ENCODE results near the gene AKAP6. TPM values are rescaled to one million over a fixed set of nuclear protein-coding genes. Genes with fewer than 3 reads are reported as not detected.
"Not testable (repeated sequence)": the region's sequence is repeated elsewhere in the genome, so short reads cannot be mapped to it uniquely, and the experiment has no call there.

The AKAP6 gene
- total RNA-seq, 1 donor from 2014 or later = 180 TPM

DNA sequence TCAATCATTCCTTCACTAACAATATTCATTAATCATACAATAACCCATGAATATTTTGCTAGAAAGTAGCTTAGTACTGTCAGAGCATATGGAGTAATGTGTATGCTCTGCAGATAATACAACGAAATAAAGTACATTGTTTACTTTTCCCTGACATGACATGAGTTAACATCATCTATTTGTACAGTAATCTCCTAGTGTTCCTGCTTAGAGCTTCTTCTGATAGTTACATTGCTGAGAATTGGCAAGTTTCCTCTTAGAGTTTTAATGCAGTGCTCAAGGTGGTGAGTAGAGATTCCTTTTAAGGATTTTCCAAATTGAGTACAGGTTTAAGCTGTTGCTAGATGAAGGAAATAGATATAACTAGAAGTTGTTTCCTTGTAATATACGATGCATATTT, 445.1 kb downstream of the AKAP6 start:
- ATAC-seq (ENCODE audit: poor library complexity) (no peak), DNase-seq (no peak)
- intact Hi-C loops (cut with DNase I) = no loop called here

DNA sequence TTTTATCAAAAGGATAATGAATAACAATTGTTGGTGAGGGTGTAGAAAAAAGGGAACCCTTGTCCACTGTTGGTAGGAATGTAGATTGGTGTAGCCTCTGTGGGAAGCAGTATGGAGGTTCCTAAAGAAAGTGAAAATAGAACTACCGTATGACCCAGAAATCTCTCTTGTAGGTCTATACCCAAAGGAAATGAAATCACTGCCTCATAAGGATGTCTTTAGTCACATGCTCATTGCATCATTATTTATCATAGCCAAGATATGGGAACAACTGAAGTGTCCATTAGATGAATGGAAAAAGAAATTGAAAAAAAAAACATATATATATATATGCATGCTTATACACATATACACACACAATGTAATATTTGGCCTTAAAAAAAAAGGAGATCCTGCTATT, 450.7 kb downstream of the AKAP6 start:
- intact Hi-C loops (cut with DNase I) = no loop called here
- no peak for DNase-seq
- ATAC-seq (ENCODE audit: poor library complexity) = no peak

DNA sequence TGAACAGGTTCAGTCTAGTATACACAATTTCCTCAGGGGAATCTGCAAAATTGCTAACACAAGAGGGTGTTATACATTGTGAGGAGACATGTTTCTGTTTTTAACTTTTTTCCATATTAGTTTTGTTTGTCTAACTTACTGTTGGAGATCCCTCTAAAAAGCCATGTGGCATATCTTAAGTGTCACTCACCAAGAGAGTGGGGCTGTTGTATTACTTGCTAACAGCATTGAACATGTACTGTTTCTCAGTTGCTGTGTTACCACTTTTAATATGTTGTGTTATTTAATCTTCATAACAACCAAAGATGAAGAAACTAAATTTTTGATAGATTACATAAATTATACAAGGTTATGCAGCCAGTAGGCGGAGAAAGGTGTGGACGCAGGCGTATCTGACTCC, 455.3 kb downstream of the AKAP6 start:
- DNase-seq (no peak), ATAC-seq (ENCODE audit: poor library complexity) (peak; percentile 45)
- intact Hi-C loops (cut with DNase I) = no loop called here

DNA sequence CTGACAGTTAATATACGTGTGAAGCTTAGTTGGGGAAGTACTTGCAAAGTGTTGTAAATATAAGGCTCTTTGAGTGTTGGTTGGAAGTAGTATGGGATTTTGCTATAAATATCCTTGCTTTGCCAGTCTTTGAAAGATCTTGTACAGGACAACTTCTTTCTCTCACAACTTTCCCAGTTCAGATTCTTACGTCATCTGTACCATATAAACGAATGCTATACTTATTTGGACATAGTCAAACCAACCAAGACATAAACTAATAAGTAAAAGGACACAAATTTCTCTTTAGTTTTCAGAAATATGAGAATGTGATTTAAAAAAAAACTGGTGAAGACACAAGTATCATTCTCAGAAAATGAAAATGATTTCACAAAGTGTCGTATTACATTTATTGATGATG, 456.5 kb downstream of the AKAP6 start:
- intact Hi-C loops (cut with DNase I) = no loop called here

DNA sequence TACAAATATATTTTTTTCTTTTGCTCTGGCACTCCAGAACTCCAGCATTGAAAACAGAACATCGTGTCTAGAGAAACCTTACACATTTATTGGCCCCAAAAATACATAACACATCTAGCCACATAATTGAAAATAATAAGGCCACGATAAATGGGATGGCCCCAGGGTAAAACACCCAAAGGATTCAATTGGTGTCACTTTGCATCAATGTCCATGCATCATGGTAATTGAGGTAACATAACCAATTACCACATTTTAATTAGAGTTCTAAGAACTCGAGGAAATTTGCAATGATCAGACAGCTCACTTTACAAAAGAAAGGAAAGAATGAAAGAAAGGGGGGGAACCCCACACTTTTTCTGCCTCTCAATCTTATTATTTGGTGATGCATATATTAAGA, 457.8 kb downstream of the AKAP6 start:
- DNase-seq = no peak
- ATAC-seq (ENCODE audit: poor library complexity) = no peak
- intact Hi-C loops (cut with DNase I) = no loop called here

More for the DNA sequence above, 456.5 kb downstream of the AKAP6 start:
- DNase-seq = no peak
- no peak for ATAC-seq (ENCODE audit: poor library complexity)

DNA sequence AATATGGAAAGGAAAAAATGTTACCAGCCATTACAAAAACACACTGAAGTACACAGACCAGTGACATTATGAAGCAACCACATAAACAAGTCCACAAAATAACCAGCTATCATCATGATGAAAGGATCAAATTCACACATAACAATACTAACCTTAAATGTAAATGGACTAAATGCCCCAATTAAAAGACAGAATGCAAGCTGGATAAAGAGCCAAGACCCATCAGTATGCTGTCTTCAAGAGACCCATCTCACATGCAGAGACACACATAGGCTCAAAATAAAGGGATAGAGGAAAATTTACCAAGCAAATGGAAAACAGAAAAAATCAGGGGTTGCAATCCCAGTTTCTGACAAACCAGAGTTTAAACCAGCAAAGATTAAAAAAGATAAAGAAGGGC, 463.9 kb downstream of the AKAP6 start:
- ATAC-seq (ENCODE audit: poor library complexity); intact Hi-C loops (cut with DNase I); DNase-seq: not testable (repeated sequence)

DNA sequence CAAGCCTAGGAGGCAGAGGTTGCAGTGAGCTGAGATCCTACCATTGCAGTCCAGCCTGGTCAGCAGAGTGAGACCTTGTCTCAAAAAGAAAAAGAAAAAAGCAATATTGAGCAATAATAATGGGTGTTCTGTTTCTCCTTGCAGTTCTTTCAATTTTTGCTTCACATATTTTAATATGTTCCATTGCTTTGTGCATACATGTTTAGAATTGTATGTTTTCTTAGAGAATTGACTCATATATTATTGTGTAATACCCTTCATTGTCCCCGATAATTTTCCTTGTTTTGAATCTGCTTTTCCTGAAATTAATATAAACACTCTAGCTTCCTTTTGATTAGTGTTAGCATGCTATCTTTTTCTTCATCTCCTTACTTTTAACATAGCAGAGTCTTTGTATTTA, 471.2 kb downstream of the AKAP6 start:
- intact Hi-C loops (cut with DNase I) = no loop called here
- ATAC-seq (ENCODE audit: poor library complexity) = no peak
- no peak for DNase-seq

DNA sequence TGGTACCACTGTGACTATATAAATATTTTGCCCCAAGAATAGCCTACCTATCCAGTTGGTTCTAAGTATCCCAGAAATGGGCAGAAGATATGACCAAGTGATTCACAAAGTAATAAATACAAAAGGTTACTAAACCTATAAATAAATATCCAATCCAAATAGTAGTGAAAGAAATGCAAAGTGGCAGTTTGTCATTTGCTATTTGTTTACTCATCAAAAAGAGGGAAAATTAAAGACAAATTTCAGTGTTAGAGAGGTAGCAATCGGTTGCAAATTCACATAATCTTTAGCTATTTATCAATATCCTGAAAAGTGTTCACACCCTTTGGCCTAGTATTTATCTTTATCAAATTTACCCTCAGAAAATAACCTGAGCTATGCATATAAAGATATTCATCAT, 473.2 kb downstream of the AKAP6 start:
- no peak for ATAC-seq (ENCODE audit: poor library complexity)
- no peak for DNase-seq
- intact Hi-C loops (cut with DNase I) = no loop called here

DNA sequence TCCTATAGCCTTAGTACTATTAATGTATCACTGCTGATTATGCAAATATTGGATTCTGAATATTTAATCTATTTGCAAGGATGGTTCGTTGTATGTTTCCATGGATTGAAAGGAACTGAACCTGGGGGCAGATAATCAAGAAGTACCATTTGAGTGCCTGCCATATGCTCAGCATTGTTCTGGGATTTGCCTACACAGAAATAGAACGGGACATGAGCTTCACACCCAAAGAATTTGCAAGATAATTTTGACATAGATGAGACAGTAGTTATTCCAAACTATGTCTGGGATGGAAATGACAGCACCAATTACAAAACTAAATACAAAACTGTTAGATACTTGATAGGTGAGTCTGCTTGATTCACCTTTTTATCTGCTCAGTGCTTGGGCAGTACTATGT, 476.9 kb downstream of the AKAP6 start:
- ATAC-seq (ENCODE audit: poor library complexity) (peak; percentile 49), DNase-seq (no peak)
- intact Hi-C loops (cut with DNase I) = no loop called here

DNA sequence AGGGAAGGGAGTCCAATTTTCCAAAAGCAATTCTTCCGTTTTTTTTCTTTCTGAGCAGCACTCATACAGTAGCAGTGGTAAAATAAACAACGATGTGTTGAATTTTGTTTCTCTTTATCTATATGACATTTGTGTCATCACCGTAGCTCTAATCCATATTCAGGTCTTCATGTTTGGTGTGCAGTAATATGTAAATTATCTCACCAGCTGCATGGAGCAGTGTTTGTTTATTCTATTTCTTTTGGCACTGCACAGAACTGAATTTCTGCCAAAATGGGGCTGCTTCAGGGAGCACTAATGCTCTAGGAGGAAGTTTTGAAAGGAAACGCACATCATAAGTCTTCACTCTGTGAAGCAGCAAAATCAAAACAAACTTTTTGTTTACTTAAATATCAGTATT, 479.5 kb downstream of the AKAP6 start:
- ATAC-seq (ENCODE audit: poor library complexity) = peak; percentile 66
- DNase-seq = no peak
- intact Hi-C loops (cut with DNase I) = no loop called here

DNA sequence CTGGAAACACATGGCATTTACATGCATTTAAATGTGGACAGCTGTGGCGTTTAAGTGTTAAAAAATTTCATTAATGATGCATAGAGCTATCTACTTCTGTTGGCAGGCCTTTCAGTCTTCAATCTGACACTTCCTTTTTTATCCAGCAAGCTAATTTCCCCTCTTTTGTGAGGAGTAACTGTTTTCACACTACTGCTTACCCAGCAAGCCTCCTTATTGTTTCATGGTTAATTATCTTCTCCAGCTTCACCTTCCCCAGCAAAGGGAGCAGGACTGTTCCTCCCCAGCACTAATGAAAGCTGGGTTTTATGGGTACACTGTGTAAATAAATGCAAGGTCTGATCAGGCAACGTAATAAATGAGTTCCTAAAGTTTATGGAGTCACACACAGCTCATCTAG, 480.2 kb downstream of the AKAP6 start:
- intact Hi-C loops (cut with DNase I) = no loop called here
- DNase-seq = no peak
- peak; percentile 19 for ATAC-seq (ENCODE audit: poor library complexity)

DNA sequence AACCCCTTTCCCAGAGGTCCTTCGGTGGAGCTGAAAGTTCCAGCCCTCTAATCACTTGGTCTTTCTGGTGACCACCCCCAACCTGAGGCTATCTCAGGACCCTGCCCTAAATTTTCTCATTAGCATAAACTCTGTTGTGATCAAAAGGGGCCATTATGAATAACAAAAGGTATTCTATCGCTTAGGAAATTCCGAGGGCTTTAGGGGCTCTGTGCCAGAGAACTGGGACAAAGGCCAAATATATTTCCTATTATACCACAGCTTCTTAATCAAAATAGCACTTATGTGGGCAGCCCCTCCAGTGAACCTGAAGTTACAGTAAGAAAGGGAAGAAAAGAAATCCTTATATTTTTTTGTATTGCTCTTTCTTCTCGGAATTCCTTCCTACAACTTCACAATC, 484.3 kb downstream of the AKAP6 start:
- intact Hi-C loops (cut with DNase I) = no loop called here
- DNase-seq (no peak), ATAC-seq (ENCODE audit: poor library complexity) (no peak)

DNA sequence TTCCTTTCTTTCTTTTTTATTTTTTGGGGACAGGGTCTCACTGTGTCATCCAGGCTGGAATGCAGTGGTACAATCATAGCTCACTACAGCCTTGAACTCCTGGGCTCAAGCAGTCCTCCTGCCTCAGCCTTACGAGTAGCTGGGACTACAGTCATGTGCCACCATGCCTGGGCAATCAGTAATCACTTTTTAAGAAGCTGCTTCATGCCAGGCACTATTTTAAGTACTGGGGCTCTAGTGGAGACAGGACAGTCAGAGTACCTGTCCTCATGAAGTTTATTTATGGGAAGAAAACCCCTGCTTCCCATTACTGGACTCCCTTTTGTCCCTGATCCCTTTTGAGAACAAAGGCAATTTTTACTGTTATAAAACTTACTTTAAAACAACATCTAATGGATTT, 485.6 kb downstream of the AKAP6 start:
- intact Hi-C loops (cut with DNase I) = no loop called here

DNA sequence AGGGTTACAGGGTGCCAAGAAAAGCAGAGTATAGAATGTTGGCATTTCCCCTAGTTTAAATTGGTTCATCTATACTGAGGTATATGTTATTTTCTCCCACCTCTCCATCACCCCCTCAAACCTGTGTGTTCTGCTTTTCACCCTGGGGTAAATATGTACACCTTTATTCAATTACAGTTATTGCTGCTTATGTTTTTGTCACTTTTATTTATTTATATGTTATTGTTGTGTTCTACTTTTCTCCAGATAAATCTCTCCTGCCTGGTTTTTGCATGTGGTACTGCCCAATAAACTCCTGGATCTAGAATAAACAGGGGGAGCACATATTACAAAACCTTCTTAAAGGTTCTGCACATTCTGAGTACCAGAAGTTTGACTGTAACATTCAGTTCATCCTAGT, 487.5 kb downstream of the AKAP6 start:
- intact Hi-C loops (cut with DNase I) = no loop called here
- no peak for ATAC-seq (ENCODE audit: poor library complexity)
- DNase-seq = no peak

More for the DNA sequence above, 485.6 kb downstream of the AKAP6 start:
- ATAC-seq (ENCODE audit: poor library complexity) (peak; percentile 18), DNase-seq (no peak)

DNA sequence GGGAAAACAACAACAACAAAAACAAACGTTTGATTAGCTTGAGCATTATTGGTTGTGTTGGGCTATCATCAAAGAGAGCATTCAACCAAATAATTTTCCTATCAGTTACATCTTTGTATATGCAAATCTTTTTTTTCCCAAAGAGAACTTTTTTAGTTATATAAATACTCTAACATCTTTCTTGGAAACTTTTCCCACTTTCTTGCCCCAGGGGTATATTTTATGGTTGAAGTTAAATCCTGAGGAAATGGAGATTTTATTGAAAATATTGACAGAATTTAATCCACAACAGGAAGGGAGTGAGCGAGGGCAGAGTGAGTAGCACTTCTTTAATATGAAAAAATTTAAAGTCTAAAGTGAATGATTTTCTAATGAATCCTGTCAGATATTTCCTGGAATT, 488.7 kb downstream of the AKAP6 start:
- intact Hi-C loops (cut with DNase I) = no loop called here
- ATAC-seq (ENCODE audit: poor library complexity) (no peak), DNase-seq (no peak)

DNA sequence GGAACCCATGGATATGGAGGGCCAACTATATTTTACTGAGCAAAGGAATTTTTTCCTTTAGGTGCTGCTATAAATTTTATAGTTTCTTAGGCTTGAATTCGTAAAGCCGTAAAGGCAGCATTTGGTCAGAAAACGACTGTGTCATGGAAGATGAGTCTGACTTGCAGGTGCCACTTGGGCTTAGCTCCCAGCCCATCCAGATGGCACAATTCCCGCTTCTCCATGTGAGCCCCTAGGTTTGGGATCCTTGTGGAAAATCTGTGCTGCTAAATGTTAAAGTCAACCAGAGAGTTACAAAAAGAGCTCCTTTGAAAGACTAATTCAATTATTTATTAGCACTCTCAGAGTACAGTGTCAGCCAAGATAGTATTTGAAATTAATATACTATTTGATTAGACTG, 489.5 kb downstream of the AKAP6 start:
- intact Hi-C loops (cut with DNase I) = no loop called here
- DNase-seq (no peak), ATAC-seq (ENCODE audit: poor library complexity) (no peak)

DNA sequence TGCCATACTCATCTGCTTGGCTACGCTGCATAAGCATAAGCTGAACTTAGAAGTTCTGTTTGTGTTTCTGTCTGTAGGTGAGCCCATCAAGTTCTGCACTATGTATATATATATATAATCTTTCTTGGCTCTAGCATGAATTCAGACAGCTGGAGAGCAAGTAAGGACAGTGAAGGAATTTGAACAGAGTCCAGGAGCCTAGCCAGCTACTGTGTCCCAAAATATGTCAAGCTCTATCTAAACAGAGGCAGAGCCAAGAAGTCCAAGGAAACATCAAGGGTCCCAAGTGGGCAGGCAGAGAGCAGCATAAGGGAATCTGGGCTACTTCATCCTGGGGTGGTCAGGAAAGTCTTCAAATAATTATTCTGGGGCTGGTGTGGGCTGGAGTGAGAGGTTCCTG, 491.1 kb downstream of the AKAP6 start:
- ATAC-seq (ENCODE audit: poor library complexity) (peak; percentile 77), DNase-seq (no peak)
- intact Hi-C loops (cut with DNase I) = loop anchor here (10.0 kb wide), 1 partner anchor 245 kb away; no protein-coding TSS in a partner anchor

DNA sequence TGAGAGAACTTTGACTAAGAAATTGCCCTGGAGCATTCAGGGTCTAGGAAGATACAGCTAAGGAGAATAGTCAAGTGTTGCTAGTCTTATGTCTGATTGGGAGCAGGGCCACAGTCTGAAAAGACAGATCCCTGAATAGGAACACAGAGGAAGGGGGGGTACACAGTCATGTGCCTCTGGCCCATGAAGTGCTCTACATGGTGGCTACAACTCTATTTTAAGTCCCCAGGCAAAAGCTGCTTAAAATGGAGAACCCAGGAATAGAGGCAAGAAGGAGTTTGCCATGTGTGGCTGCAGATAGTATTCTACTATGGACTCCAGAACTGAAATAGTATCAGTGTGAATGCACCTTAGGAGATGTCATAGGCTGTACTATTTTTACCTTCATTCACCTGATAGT, 491.6 kb downstream of the AKAP6 start:
- DNase-seq (no peak), ATAC-seq (ENCODE audit: poor library complexity) (peak; percentile 90)
- intact Hi-C loops (cut with DNase I) = loop anchor here (10.0 kb wide), 1 partner anchor 246 kb away; no protein-coding TSS in a partner anchor

DNA sequence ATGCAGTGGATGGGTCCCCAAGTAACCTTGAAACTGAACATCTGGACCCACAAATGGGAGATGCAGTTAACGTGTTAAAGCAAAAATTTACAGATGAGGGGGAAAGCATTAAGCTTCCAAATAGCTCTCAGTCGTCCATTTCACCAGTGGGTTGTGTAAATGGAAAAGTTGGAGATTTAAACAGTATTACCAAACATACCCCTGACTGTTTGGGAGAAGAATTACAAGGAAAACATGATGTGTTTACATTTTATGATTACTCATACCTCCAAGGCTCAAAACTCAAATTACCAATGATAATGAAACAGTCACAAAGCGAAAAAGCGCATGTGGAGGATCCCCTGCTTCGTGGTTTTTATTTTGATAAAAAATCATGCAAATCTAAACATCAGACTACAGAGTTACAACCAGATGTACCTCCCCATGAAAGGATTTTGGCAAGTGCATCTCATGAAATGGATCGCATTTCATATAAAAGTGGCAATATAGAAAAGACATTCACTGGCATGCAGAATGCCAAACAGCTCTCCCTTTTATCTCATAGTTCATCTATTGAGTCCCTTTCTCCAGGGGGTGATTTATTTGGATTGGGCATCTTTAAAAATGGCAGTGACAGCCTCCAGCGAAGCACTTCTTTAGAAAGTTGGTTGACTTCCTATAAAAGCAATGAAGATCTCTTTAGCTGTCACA, 493.0 kb downstream of the AKAP6 start:
- DNase-seq (no peak), ATAC-seq (ENCODE audit: poor library complexity) (no peak)
- intact Hi-C loops (cut with DNase I) = loop anchor here (10.0 kb wide), 1 partner anchor 247 kb away; no protein-coding TSS in a partner anchor

DNA sequence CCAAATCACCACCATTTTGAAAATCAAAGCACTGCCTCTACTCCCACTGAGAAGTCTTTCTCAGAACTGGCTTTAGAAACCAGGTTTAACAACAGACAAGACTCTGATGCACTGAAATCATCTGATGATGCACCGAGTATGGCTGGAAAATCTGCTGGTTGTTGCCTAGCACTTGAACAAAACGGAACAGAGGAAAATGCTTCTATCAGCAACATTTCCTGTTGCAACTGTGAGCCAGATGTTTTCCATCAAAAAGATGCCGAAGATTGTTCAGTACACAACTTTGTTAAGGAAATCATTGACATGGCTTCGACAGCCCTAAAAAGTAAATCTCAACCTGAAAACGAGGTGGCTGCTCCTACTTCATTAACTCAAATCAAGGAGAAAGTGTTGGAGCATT, 494.6 kb downstream of the AKAP6 start:
- intact Hi-C loops (cut with DNase I) = loop anchor here (10.0 kb wide), 1 partner anchor 249 kb away; no protein-coding TSS in a partner anchor

DNA sequence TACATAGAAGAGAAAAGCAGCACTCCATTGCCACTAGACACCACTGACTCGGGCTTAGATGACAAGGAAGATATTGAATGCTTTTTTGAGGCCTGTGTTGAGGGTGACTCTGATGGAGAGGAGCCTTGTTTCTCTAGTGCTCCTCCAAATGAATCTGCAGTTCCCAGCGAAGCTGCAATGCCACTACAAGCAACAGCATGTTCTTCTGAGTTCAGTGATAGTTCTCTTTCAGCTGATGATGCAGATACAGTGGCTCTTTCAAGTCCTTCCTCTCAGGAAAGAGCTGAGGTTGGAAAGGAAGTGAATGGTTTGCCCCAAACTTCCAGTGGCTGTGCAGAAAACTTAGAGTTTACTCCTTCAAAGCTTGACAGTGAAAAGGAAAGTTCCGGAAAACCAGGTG, 495.1 kb downstream of the AKAP6 start:
- intact Hi-C loops (cut with DNase I) = loop anchor here (10.0 kb wide), 1 partner anchor 249 kb away; no protein-coding TSS in a partner anchor
- DNase-seq (no peak), ATAC-seq (ENCODE audit: poor library complexity) (no peak)

More for the DNA sequence above, 494.6 kb downstream of the AKAP6 start:
- DNase-seq (no peak), ATAC-seq (ENCODE audit: poor library complexity) (no peak)
